ENCODE data around the gene IMPG2. TPM values are rescaled to one million over a fixed set of nuclear protein-coding genes. Genes with fewer than 3 reads are reported as not detected.

The IMPG2 gene
- total RNA-seq, 1 donor from 2014 or later, result 0.17 TPM

GRCh38 chr3:101244212-101244575, 76.2 kb downstream of the IMPG2 start:
- no peak for TF ChIP-seq CTCF (IDR thresholded peaks at IDR 0.05; ENCODE audit: insufficient read depth, low read length, poor library complexity, severe bottlenecking)
- Histone ChIP-seq H3K4me3 (ENCODE audit: low read depth, low read length) (no peak overlapping the region), H3K27me3 (ENCODE audit: control insufficient read depth, insufficient read depth, low read length) (no peaks in the 10 kb centered on the region), H3K36me3 (ENCODE audit: control insufficient read depth, insufficient read depth, low read length) (no peaks in the 10 kb centered on the region)
- DNase-seq (ENCODE audit: low read depth), result no peak

GRCh38 chr3:101243285-101244211, 76.8 kb downstream of the IMPG2 start:
- Histone ChIP-seq H3K27me3 (ENCODE audit: control insufficient read depth, insufficient read depth, low read length) (no peaks in the 10 kb centered on the region), H3K36me3 (ENCODE audit: control insufficient read depth, insufficient read depth, low read length) (no peaks in the 10 kb centered on the region), H3K4me3 (ENCODE audit: low read depth, low read length) (no peak overlapping the region)
- no peak for TF ChIP-seq CTCF (IDR thresholded peaks at IDR 0.05; ENCODE audit: insufficient read depth, low read length, poor library complexity, severe bottlenecking)
- no peak for DNase-seq (ENCODE audit: low read depth)

GRCh38 chr3:101240719-101241399, 79.5 kb downstream of the IMPG2 start:
- no peak overlapping the region for H3K4me3 ChIP-seq (ENCODE audit: low read depth, low read length)
- no peaks in the 10 kb centered on the region for H3K27me3 ChIP-seq (ENCODE audit: control insufficient read depth, insufficient read depth, low read length)
- H3K36me3 ChIP-seq (ENCODE audit: control insufficient read depth, insufficient read depth, low read length), result no peaks in the 10 kb centered on the region
- DNase-seq (ENCODE audit: low read depth), result no peak
- no peak for TF ChIP-seq CTCF (IDR thresholded peaks at IDR 0.05; ENCODE audit: insufficient read depth, low read length, poor library complexity, severe bottlenecking)

- H3K27me3 ChIP-seq (ENCODE audit: control insufficient read depth, insufficient read depth, low read length), result no peaks in the 10 kb centered on the region
- H3K36me3 ChIP-seq (ENCODE audit: control insufficient read depth, insufficient read depth, low read length), result no peaks in the 10 kb centered on the region
- no peak for DNase-seq (ENCODE audit: low read depth)
- no peak for TF ChIP-seq CTCF (IDR thresholded peaks at IDR 0.05; ENCODE audit: insufficient read depth, low read length, poor library complexity, severe bottlenecking)
- no peak overlapping the region for H3K4me3 ChIP-seq (ENCODE audit: low read depth, low read length)
These were observed 85.3 kb downstream of the IMPG2 start for GRCh38 chr3:101235048-101235447.

- no peaks in the 10 kb centered on the region for H3K27me3 ChIP-seq (ENCODE audit: control insufficient read depth, insufficient read depth, low read length)
- no peaks in the 10 kb centered on the region for H3K36me3 ChIP-seq (ENCODE audit: control insufficient read depth, insufficient read depth, low read length)
- no peak for TF ChIP-seq CTCF (IDR thresholded peaks at IDR 0.05; ENCODE audit: insufficient read depth, low read length, poor library complexity, severe bottlenecking)
- H3K4me3 ChIP-seq (ENCODE audit: low read depth, low read length), result no peak overlapping the region
- DNase-seq (ENCODE audit: low read depth), result no peak
These were observed 89.8 kb downstream of the IMPG2 start for GRCh38 chr3:101230618-101231017.

Data from kidney epithelial cell (primary cell).